ENCODE results near the gene ARGLU1.

GRCh38 chr13:106522898-106523525 lies 44.9 kb downstream of the ARGLU1 start:
- no peak for TF ChIP-seq EZH2 (IDR thresholded peaks at IDR 0.05)
- TF ChIP-seq POLR2AphosphoS5 (IDR thresholded peaks at IDR 0.05; ENCODE audit: borderline replicate concordance, low read depth, low read length) = no peak

Measured in SK-N-MC (cell line).